Fibroblast of skin of abdomen (primary cell): ENCODE measurements around the gene GSTT4.
"Not testable (repeated sequence)": the region's sequence is repeated elsewhere in the genome, so short reads cannot be mapped to it uniquely, and the experiment has no call there.

Source experiments
- DNase-seq: peaks from one replicate; pipeline ENCODE4 v3.0.0-alpha.2; 2013

GSTT4 gene

DNA sequence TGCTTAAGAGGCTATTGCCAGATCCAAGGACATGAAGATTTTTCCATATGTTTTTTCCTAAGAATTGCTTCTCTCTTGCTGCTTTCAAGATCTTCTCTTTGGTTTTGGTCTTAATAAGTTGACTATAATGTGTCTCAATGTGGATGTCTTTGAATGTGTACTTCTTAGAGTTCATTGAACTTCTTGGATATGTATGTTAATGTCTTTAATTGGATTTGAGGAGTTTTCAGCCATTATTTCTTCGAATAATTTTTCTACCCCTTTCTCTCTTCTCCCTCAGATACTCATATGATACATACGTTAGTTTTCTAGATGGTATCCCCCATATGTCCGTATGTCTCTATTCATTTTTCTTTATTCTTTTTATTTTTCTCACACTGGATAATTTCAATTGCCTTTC, 19.1 kb upstream of the GSTT4 start:
- no peak for DNase-seq

DNA sequence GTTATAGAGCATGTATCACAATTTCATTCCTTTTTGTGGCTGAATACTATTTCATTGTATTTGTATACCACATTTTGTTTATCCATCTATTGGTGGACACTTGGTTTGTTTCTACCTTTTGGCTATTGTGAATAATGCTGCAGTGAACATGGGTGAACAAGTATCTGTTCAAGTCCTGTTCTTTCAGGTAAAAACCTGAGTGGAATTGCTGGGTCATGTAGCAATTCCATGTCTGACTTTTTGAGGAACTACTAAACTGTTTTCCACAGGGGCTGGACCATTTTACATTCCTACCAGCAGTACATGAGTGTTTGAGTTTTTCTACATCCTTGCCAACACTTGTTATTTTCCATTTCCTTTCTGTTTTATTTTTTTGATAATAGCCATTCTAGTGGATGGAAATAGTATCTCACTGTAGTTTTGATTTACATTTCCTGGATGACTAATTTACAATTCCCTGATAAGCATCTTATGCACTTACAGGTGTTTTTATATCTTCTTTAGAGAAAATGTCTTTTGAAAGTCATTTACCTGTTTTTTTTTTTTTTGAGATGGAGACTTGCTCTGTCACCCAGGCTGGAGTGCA, 18.0 kb upstream of the GSTT4 start:
- DNase-seq: no peak

DNA sequence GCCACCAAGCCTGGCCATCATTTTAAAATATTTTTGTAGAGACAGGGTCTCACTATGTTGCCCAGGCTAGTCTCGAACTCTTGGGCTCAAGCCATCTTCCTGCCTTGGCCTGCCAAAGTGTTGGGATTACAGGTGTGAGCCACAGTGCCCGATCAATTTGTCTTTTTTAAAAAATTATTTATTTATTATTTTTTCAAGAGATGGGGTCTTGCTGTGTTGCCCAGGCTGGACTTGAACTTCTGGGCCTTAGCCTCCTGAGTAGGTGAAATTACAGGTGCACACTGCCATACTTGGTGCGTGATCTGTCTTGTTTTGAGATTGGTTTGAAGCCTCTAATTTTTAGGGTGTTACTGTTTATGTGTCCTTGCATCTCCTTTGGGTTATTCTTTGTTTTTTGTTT, 16.1 kb upstream of the GSTT4 start:
- DNase-seq: no peak

DNA sequence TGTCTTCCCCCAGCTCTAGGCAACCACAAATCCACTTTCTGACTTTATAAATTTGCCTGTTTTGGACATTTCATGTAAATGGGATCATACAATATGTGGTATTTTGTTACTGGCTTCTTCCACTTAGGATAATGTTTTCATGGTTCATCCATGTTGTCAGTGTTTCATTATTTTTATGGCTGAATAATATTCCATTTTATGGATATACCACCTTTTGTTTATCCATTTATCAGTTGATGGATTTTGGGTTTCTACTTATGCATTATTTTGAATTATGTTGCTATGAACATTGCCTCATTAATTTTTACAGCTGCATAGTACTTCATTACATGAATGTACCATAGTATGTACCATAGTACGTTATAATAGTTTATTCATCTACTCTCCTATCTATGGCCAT, 10.9 kb upstream of the GSTT4 start:
- DNase-seq: no peak

DNA sequence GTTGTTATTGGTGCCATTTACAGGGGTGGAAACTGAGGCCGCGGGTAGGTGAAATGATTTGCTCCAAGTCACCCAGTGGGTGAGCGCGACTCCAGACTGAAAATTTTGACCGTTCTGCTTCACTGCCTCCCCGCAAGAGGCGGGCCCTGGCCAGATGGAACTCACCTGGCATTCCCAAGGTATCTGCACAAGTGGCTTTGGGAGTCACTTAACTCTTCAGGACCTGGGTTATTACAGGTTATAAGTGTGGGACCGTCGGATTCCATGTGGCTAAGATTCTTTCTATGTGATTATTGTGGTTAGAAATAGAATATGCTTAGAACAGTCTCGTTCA, 6.4 kb upstream of the GSTT4 start:
- no peak for DNase-seq

DNA sequence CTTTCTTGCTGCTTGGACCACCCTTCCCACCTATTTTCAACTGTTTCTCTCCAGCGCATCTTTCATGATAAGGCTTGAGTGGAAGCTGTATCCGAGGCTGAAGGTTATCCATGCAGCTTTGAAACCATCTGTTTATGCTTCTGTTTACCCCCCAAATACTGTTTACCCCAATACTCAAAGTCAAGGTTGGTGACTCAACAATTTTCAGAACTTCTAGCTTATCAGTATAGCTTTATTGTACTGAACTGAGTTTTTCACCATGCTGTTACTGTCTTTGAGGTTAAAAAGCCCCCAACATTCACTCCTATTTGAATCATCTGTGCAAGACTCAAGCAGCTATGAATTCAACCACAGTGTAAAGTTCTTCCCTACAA, 4.8 kb upstream of the GSTT4 start:
- no peak for DNase-seq

DNA sequence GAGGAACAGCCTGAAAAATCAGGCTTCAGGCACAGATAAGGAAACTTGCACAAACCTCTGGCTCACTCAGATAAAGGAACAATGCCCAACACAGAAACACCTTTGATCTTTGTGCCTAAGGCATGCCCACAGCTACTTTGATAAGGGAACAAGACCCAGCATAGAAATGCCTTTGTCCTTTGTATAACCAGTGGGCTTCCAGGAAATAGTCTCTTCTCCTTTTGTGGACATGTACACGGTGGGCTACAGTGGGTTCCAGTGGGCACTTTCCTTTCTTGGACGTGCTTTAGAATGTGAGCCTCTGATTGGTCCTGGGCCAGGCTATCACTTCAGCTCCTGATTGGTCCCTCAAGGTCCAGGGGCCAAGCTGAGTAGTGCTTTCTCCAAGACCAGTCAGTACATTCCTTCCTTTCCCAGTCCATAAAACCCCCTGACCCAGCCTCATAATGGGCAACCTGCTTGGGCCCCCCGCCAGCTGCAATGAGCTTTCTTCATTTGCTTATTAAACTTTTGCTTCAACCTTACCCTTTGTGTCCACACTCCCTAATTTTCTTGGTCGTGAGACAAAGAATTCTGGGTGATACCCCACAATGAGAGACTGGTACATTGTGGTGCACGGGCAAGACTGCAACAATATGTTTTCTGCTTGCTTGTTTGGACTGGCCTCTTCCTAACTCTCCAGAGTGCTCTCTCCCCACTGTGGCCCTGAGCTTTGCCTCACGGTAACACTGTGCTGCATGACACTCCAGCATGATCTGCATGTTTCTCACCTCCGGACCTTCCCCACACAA, 4.2 kb upstream of the GSTT4 start:
- DNase-seq: no peak

DNA sequence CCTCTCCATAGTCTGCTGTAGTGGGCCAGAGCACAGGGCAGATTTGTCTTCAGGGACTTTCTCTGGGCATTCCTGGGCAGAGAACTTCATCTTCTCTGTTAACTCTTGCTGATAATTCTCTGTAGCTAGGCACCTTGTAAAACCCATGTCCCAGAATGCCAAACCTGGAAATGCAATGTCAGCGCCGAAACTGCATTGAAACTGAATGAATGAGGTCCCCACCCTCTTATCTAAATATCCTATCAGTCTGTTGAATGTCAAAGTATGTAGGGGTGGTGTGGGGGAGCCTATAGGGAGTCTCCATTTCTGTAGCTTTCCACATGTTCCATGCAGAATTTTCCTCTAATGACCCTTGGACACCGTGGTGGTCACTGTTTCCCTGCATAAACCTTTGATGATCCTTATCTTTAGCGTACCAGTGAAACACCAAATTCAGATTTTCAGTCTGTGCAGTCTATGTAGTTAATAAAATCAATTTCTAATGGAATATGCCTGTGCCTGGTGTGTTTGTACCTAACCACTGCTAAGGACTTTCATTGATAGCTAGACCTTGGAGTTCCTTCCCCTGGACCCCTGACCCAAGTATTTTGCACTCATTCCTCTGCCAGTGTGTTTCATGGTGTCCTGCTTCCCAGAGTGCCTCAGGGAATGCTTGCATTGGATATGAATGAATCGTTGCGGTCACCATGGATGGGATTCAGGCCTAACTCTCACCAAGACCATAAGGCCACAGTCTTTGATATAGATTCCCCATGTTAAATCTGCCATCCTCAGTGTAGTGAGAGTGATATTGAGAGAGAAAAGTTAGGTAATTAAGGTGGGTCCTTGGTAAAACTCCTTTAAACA, 3.4 kb upstream of the GSTT4 start:
- DNase-seq: no peak

DNA sequence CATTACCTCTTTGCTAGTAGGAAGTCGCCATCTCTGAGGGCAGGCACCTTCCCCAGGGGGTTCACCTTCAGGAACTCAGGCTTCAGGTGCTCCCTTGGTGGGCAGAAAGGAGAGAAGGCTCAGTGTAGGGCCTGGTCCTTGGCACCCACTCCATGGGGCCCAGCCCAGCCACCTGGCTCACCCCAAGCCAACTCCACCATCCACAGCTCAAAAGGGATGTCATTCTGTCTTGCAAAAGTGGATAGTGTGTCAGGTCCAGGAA, 2.7 kb upstream of the GSTT4 start:
- no peak for DNase-seq

DNA sequence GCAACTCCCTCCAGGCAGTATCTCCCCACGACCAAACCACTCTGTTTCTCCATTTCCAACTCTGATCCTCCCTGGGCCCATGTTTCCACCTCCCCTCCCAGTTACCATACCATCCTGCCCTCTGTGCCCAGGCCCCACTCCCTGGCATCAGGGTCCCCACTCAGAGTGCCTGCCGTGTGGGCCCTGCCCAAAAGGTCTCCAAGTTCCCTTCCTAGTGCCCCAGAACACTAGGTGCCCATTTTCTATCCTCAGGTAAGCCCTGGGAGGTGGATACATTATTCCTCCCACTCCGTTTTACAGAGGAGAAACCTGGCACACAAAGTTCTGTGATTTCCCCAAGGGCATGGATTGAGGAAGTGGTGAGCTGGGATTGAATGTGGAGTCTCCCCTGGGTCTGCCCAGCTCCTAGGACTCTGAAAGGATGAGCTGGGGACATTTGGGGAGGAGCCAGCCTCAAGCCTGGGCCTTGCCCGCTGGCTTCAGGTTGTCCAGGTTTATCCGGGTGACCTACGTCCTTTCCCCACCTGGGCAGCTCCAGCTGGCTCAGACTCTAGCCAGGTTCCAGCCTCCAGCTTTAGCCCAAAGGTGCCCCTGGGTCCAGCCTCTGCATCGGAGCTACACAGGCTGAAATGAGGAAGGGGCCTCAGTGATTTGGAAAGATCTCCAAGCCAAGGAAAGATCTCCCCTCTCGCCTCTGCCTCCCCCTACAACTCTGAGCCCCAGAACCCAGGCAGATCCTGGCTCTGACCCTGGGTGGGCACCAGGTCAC, 2.2 kb upstream of the GSTT4 start:
- DNase-seq: no peak

DNA sequence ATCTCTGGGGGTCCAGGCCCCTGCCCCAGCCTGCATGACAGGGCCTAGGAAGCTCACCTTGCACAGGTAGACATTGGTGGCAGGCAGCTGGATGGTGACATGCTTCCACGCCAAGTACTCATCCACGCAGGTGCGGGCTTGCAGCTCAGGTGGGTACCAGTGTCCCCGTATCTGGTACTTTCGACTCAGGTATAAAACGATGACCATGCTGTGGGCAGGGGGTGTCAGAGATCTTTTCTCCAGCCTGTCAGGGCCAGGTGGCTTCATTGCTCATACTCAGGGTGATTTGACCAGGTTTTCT, 1.6 kb upstream of the GSTT4 start:
- no peak for DNase-seq

DNA sequence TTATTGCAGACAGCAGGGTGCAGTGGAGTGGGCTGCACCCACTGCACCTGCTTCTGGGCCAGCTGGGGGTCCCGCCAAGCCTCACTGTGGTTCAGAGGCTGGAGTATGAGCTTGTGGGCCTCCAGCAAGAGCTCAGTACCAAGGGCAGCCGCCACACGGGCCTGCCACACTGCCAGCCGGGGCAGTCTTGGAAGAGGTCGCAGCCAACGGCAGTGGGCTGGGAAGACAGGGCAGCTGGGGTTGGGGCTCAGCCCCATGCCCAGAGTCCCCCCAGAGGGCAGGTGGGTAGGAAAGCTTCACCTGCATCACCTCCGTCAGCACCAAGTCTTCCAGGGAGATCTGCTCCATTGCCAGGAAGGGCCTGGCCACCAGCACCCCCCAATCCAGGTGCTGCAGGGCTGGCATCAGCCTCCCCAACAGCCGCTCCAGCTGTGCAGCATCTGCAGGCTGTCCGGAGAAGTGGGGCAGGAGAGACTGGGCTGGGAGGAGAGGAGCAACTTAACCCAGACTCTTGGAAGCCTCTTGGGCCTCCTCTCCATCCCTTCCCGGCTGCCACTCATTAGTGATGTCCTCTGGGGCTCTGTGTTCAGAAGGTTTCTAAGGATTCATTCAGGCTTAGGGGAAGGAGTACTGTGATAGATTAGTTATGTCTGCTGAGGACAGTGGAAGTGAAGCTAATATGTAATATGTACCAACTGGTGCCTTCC, 1.1 kb upstream of the GSTT4 start:
- no peak for DNase-seq

DNA sequence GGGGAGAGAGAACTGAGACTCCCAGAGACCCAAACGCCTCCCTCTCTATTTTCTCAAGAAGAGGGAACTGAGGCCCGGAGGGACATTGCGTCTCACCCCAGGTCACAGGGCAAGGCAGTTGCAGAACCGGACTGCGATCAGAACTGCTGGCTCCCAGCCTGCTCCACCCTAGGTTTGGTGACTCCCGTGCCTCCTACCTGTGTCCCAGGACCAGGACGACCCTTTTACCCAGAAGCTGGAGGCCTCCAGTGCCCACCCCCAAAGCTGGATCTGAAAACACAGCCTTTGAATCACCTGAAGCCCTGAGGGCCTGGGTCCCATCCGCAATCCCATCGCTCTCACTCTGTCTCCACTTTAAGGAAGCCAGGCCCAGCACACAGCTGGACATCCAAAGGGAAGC, 1.4 kb downstream of the GSTT4 start:
- DNase-seq: no peak

DNA sequence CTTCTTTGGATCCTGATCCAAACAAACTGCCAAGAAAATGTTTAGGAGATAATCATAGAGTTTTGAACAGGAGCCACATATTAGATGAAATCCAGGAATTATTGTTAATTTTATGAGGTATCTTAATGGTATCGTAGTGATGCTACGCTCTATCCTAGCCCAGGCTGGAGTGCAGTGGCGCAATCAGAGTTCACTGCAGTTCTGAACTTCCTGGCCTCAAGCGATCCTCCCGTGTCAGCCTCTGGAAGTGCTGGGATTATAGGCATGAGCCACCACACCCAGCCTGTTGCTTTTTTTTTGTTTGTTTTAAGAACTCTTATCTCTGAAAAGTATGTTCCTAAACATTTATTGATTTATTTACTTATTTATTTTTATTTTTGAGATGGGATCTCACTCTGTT, 2.4 kb downstream of the GSTT4 start:
- no peak for DNase-seq

DNA sequence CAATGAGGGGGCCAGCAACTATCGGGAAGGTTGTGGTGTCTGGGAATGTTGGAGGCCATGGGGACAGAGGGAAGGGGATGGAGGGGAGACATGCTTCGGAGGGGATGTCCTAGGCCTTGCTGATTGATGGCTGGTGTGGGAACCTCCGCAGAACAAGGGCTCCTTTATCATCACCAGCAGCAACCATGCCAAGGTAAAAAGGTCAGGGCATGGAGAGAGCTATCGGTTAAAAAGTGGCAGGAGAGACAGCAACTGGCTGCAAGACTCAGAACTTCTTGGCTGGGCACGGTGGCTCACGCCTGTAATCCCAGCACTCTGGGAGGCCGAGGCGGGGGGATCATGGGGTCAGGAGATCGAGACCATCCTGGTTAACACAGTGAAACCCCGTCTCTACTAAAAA, 3.0 kb downstream of the GSTT4 start:
- no peak for DNase-seq

DNA sequence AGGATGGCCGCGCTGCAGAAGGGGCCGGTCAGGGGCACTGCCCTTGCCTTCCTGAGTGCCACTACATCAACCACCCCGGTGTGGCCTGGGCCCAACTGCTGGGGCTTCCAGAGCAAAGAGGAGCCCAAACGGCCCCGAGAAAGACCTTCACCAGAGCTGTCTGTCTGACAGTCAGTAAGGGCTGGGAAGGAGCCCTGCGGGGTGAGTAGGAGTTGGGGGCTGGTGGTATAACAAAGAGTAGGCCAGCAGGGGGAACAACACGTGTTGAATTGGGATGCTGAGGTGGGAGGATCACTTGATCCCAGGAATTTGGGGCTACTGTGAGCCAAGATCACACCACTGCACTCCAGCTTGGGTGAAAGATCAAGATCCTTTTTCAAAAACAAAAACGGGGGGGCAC, 3.9 kb downstream of the GSTT4 start:
- DNase-seq: no peak

DNA sequence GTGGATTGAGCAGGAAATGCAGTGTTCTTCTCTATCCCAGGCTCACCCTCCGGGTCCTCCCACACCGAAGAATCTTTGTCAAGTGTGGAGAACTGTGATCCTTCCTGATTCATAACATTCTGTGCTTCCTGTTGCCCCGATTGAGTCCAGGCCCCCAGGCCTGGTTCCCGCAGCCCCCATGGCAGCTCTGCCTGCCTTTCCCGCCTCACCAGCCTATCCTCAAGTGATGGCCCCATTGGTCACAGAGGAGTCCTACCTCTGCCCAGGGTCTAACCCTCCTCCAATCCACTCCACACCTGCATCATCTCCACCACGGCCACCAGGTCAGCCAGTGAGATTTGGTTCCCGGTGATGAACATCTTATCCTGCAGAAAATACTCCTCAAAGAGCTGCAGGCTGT, 5.5 kb downstream of the GSTT4 start:
- not testable (repeated sequence) for DNase-seq

DNA sequence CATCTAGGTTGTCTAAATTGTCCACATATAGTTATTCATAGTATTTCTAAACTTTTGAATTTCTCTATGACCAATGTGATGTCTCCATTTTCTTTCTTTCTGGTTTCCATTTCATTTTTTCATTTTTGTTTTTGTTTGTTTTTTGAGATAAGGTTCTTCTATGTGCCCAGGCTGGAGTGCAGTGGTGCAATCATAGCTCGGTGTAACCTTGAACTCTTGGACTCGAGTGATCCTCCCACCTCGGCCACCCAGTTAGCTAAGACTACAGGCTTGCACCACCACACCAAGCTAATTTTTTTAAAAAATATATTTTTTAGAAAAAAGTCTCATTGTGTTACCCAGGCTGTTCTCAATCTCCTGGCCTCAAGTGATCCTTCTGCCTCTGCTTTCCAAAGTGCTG, 8.2 kb downstream of the GSTT4 start:
- DNase-seq: no peak

DNA sequence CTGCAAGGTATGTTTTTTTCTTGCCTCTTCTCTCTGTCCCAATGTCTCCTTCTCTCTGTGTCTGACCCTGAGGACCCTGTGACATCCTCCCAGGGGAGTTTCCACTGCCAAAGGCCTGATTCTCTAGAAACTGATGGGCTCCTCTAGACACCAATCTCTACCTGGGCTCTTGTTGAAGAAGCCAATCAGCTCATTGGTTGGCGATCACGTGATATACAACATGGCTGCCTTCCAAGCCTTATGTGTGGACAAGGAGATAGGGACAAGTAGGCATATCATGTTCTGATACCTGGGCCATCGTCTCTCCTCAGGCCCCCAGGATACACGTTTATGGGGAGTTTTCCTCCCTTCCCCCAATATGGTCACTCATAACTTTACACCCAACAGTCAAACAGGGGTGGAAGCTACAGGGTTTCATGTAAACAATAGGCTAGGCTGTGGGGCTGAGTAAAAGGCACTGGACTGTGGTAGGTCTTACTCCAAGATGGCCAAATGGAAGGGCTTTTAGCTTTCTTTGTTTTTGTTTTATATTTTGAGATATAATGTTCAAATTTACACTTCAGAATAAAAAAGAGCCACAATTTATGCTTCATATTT, 11.6 kb downstream of the GSTT4 start:
- not testable (repeated sequence) for DNase-seq

DNA sequence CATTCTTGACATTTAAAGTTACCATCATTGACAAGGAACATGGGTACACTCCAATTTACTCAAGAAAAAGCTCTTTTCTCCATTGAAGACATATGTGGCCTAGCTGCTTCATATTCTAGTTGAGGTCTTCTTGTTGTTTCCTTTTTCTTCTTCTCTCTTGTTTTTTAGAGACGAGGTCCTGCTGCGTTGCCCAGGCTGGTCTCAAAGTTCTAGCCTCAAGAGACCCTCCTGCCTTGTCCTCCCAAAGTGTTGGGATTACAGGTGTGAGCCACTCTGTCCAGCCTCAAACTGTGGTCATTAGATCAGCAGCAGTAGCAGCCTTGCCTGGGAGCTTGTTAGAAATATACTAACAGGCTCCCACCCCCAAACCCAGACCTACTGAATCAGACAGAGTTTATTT, 12.2 kb downstream of the GSTT4 start:
- DNase-seq: not testable (repeated sequence)

DNA sequence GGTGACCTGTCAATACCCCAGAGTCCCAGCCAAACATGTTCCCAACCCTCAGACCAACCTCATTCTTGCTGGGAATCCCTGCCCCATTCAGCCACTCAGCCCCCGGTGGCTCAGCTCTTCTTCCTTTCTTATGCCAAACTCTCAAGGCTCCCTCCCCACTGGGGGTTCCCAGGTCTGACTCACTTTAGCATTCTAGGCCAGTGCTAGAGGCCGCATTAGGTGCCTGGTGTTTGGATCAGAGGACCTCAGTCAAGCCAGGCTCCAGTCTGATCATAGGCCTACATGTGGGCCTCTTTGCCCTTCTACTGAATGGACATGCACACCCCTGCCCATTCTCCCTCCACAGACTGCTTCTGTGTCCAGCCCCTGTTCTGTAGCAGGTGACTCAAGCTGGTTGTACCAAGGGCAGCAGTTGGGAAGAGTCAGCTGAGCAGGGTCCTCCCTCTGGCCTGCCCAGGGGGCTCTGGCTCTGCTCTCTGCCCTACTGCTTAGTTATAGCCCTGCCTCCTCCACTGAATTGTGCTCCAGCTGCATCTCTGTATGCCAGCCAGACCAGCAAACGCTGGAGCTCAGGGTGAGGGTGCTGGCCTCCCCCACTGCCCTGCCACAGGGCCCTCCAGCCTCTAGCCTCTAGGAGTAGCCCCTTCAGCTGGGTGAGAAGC, 15.5 kb downstream of the GSTT4 start:
- not testable (repeated sequence) for DNase-seq
